ENCODE measurements around the gene SFMBT1. TPM values are rescaled to one million over a fixed set of nuclear protein-coding genes. Genes with fewer than 3 reads are reported as not detected.

Gene SFMBT1
- total and polyA plus RNA-seq, 9 of the 15 experiments (the other 6 are each of a cell fraction or from before 2014, with no cell fraction given) = 0.76 to 6.6 (median 3.6) TPM

DNA sequence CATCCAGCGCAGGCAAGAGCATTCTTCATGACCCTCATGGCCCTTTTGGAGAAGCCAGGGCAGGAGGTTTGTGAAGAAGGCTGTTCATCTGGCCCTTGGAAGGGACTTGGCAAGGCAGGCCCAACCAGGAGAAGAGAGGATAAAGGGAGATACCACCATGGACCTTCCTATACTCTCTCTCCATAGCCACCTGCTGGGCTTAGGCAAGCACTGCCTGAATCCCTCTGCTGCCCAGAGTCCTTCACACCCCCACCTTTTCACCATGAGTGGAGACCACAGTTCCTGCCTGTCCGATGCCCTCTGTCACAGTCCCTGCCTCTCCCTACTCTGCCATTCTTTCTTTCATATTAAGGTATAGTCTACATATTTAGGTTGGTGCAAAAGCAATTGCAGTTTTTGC, 10.6 kb upstream of the SFMBT1 start:
- no peaks in the 10 kb centered on the region for H3K4me1 ChIP-seq (replicated peaks in 1 of 2; ENCODE audit: control insufficient read depth in 2 of 2, insufficient read depth in 2 of 2, low read length in 2 of 2)
- H3K36me3 ChIP-seq (ENCODE audit: control insufficient read depth, insufficient read depth, low read length) = no peaks in the 10 kb centered on the region
- ChIA-PET CTCF (ENCODE audit: low intra/inter-chr PET ratio) (no interaction called here), POLR2A (no interaction called here)
- H3K4me2 ChIP-seq (ENCODE audit: insufficient read depth, low read length) = no peak overlapping the region
- no peaks in the 10 kb centered on the region for H3K9me3 ChIP-seq (replicated peaks; ENCODE audit: control insufficient read depth, insufficient read depth, low read depth, low read length)
- WGBS (ENCODE audit: insufficient coverage, low coverage, missing lambda C conversion rate) = 28% methylated on average over 2 of the region's 2 CpGs
- in situ Hi-C loops (cut with MboI) (no loop called here), intact Hi-C loops (cut with micrococcal nuclease) (no loop called here)
- DNase-seq (ENCODE audit: extremely low read depth in 1 of 4, low spot score in 3 of 4) (peak; percentile 20 to 38 (median 31)), ATAC-seq (peak; percentile 95), FAIRE-seq (no peak)
- no peaks in the 10 kb centered on the region for H3K79me2 ChIP-seq (ENCODE audit: control insufficient read depth, insufficient read depth, low read length)
- H4K20me1 ChIP-seq (replicated peaks; ENCODE audit: control insufficient read depth, insufficient read depth, low read length) = no peaks in the 10 kb centered on the region
- no TSS peak for BruUV-seq (replicated peaks)
- H2AFZ ChIP-seq (ENCODE audit: low read depth, low read length) = no peak overlapping the region
- H3K9ac ChIP-seq (ENCODE audit: insufficient read depth in 1 of 2, low read depth in 2 of 2, low read length in 2 of 2) = no peak overlapping the region
- no peak overlapping the region for H3K4me3 ChIP-seq
- H3K27ac ChIP-seq (ENCODE audit: extremely low read depth, low read depth, low read length) = no peak overlapping the region
- no peaks in the 10 kb centered on the region for H3K27me3 ChIP-seq (ENCODE audit: control insufficient read depth in 2 of 2, insufficient read depth in 2 of 2, low read length in 2 of 2)
- no peaks in the 10 kb centered on the region for H3K9me1 ChIP-seq (ENCODE audit: control insufficient read depth, insufficient read depth, low read length)
- TF ChIP-seq RFX7 (CRISPR knock-in tag; IDR thresholded peaks at IDR 0.05) (no peak), IFI16 (CRISPR knock-in tag; IDR thresholded peaks at IDR 0.05) (no peak), ZNF12 (CRISPR knock-in tag; IDR thresholded peaks at IDR 0.05) (no peak), ZNF134 (CRISPR knock-in tag; conservative IDR thresholded peaks at IDR 0.05) (no peak), BRCA1 (IDR thresholded peaks at IDR 0.05) (no peak), BRCA1 (CRISPR knock-in tag; IDR thresholded peaks at IDR 0.05) (no peak), RAD21 (CRISPR knock-in tag; conservative IDR thresholded peaks at IDR 0.05 in 1 of 2, IDR thresholded peaks at IDR 0.05 in 1 of 2) (0 out of 4 replicates have a peak, but pooled peaks of 1 of the 2 experiments have one; percentile 13), NR3C1 (CRISPR knock-in tag; IDR thresholded peaks at IDR 0.05) (no peak), ZNF766 (CRISPR knock-in tag; conservative IDR thresholded peaks at IDR 0.05) (no peak), EHMT2 (IDR thresholded peaks at IDR 0.05) (no peak), ZNF24 (IDR thresholded peaks at IDR 0.05) (no peak)
- TF ChIP-seq, protein P1, sequence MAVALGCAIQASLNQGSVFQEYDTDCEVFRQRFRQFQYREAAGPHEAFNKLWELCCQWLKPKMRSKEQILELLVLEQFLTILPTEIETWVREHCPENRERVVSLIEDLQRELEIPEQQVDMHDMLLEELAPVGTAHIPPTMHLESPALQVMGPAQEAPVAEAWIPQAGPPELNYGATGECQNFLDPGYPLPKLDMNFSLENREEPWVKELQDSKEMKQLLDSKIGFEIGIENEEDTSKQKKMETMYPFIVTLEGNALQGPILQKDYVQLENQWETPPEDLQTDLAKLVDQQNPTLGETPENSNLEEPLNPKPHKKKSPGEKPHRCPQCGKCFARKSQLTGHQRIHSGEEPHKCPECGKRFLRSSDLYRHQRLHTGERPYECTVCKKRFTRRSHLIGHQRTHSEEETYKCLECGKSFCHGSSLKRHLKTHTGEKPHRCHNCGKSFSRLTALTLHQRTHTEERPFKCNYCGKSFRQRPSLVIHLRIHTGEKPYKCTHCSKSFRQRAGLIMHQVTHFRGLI (CRISPR knock-in tag; IDR thresholded peaks at IDR 0.05) = no peak
- TF ChIP-seq, protein P2, sequence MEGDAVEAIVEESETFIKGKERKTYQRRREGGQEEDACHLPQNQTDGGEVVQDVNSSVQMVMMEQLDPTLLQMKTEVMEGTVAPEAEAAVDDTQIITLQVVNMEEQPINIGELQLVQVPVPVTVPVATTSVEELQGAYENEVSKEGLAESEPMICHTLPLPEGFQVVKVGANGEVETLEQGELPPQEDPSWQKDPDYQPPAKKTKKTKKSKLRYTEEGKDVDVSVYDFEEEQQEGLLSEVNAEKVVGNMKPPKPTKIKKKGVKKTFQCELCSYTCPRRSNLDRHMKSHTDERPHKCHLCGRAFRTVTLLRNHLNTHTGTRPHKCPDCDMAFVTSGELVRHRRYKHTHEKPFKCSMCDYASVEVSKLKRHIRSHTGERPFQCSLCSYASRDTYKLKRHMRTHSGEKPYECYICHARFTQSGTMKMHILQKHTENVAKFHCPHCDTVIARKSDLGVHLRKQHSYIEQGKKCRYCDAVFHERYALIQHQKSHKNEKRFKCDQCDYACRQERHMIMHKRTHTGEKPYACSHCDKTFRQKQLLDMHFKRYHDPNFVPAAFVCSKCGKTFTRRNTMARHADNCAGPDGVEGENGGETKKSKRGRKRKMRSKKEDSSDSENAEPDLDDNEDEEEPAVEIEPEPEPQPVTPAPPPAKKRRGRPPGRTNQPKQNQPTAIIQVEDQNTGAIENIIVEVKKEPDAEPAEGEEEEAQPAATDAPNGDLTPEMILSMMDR (IDR thresholded peaks at IDR 0.05 in 2 of 3, conservative IDR thresholded peaks at IDR 0.05 in 1 of 3; ENCODE audit: insufficient read depth in 2 of 3, low read depth in 1 of 3, low read length in 3 of 3) = peak in 2 of 3 experiments; percentile 31 to 36; a peak in 3 of 6 replicates
- TF ChIP-seq, protein P3, sequence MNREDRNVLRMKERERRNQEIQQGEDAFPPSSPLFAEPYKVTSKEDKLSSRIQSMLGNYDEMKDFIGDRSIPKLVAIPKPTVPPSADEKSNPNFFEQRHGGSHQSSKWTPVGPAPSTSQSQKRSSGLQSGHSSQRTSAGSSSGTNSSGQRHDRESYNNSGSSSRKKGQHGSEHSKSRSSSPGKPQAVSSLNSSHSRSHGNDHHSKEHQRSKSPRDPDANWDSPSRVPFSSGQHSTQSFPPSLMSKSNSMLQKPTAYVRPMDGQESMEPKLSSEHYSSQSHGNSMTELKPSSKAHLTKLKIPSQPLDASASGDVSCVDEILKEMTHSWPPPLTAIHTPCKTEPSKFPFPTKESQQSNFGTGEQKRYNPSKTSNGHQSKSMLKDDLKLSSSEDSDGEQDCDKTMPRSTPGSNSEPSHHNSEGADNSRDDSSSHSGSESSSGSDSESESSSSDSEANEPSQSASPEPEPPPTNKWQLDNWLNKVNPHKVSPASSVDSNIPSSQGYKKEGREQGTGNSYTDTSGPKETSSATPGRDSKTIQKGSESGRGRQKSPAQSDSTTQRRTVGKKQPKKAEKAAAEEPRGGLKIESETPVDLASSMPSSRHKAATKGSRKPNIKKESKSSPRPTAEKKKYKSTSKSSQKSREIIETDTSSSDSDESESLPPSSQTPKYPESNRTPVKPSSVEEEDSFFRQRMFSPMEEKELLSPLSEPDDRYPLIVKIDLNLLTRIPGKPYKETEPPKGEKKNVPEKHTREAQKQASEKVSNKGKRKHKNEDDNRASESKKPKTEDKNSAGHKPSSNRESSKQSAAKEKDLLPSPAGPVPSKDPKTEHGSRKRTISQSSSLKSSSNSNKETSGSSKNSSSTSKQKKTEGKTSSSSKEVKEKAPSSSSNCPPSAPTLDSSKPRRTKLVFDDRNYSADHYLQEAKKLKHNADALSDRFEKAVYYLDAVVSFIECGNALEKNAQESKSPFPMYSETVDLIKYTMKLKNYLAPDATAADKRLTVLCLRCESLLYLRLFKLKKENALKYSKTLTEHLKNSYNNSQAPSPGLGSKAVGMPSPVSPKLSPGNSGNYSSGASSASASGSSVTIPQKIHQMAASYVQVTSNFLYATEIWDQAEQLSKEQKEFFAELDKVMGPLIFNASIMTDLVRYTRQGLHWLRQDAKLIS (CRISPR knock-in tag; IDR thresholded peaks at IDR 0.05) = no peak

All from K562 (cell line).